SHP77 treated with DMSO at 0.1 percent for 48 hours (cell line): Measurements from ENCODE around the gene SP140L.
"Not testable (repeated sequence)": the region's sequence is repeated elsewhere in the genome, so short reads cannot be mapped to it uniquely, and the experiment has no call there.

ENCODE experiments used
- DNase-seq: peaks from one replicate; lab custom pipeline; 2025; lab: John Stamatoyannopoulos, UW

The SP140L gene

GRCh38 chr2:230326453-230327417 is at the start of gene SP140L:
SP140L (plus strand) TSS chr2:230327193; CDS start chr2:230327270, 77 bp downstream.
- DNase-seq = peak; percentile 55

GRCh38 chr2:230282936-230283335 is 44.1 kb upstream of the SP140L start:
- DNase-seq = no peak

GRCh38 chr2:230286048-230286447 is 40.9 kb upstream of the SP140L start:
- DNase-seq = no peak

- not testable (repeated sequence) for DNase-seq
Observed at GRCh38 chr2:230289311-230289710, 37.7 kb upstream of the SP140L start.

DNA sequence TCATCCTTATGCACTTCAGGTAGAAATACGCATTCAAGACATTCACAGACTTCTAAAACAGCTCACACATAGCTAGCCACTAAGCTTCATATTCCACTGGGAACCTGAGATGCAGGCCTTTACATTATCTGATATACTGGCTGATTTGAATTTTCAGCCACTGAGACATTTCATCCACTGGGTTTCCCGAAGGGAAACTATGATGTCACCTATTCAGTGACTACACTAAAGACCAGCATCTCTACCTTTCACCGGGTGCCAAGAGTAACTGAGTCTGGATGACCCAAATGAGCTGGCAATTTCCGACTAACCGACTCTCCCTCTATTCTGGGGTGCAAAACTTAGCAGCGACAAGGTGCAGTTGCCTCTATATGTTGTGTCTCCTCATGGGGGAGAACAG is 31.8 kb upstream of the SP140L start:
- DNase-seq = no peak

DNA sequence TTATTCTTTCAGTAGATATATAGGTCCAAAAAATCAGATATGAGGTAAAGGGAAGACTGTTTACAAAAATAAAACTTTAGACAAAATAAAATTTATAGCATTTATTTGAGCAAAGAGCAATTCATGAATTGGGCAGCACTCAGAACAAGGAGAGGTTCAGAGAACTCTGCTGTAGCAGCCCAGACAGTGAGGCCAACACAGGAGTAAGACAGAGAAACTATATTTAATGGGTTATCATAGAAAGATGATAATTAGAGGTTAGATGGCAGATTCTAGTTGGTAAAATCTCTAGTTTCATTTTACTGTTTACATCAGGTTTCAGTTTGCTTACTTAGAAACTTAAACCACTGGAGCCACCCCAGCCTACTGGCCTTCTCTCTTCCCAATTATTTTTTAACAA is 30.1 kb upstream of the SP140L start:
- no peak for DNase-seq

GRCh38 chr2:230299618-230300017 is 27.4 kb upstream of the SP140L start:
- DNase-seq = no peak

- DNase-seq = no peak
Observed at GRCh38 chr2:230305416-230306275, 21.3 kb upstream of the SP140L start.

DNA sequence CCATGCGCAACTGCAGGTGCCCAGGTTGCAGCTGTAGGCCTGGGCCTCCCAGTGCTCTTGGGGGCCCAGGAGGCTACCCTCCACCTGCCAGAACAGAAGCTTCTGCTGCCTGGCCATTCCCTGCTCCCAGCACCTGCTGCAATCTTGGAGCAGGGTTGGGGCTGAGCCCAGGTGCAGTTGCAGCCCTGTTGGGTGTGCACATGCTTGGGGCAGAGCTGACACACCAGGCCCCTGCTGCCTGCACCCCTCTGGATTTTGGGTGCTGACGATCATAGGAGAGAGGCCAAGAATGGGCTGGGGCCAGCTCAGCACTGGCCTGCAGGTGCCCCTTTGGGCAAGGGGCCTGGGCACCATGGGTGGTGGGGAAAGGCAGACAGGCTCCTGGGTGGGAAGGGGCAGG is 20.5 kb upstream of the SP140L start:
- DNase-seq = no peak

DNA sequence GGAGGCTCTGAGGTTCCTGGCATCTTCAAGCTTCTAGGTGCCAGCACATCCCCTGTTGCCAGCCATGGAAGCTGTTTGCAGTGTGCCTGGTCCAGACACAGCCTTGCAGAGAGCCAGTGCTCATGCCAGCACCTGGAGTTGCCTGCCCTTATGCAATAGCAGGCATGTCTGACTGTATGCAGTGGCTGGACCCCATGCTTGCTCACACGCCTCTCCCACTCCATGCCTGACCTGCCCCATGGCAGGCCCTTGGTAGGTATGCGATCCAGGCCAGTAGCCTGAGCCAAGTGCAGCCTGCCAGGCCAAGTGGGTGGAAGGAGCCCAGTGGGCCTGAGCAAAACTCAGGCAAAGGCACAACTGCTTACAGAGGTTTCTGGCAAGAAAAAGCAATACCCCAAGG is 19.5 kb upstream of the SP140L start:
- DNase-seq = no peak

GRCh38 chr2:230308402-230309000 is 18.5 kb upstream of the SP140L start:
- no peak for DNase-seq

GRCh38 chr2:230310792-230311191 is 16.2 kb upstream of the SP140L start:
- not testable (repeated sequence) for DNase-seq

- DNase-seq = not testable (repeated sequence)
Observed at GRCh38 chr2:230311634-230312033, 15.4 kb upstream of the SP140L start.

GRCh38 chr2:230312638-230313037 is 14.4 kb upstream of the SP140L start:
- no peak for DNase-seq

- DNase-seq = no peak
Observed at GRCh38 chr2:230317366-230317765, 9.6 kb upstream of the SP140L start.

DNA sequence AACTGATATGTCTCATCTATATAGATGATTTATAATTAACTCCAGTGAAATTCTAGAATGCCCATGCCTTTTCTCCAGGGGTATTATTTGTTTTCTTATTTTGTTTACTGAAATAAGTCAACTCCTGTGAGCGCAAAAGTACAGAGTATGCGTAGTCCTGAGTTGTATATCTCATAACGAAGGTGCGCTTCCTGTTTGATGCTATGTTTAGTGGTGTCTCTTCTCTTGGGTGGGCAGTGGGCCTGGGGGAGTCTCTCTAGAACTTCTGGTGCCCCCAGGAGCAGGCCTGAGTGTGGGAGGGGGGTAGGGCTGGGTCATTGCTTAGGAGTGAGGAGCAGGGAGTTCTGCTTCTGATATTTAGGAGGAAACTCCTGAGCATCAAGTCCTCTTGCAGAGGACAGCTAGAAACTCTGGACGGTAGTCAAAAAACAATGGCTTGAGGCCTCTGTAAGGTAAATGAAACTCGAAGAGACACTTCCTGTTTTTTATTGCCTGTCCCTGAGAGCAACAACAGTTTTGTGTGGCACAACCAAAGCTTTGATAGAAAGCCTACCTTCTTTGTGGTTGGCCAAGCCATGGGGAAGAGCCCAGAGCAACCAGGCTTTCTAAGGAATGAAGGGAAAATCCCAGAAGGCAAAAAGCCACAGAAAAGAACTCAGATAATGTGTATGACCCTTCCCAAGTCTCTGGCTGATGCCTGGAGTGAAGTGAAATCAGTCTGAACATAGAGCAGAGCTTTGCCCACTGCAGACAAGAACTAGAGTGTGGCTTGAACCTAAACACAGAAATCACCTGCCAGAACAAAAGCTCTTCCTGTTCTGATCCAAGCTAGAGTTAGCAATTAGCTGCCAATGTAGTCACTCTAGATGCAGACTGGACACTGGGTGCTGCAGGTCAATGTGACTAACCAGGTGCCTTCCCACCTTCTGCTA is 8.5 kb upstream of the SP140L start:
- DNase-seq = no peak

- DNase-seq = no peak
Observed at GRCh38 chr2:230319211-230319862, 7.7 kb upstream of the SP140L start.

- DNase-seq = no peak
Observed at GRCh38 chr2:230321031-230321430, 6.0 kb upstream of the SP140L start.

- no peak for DNase-seq
Observed at GRCh38 chr2:230322561-230323384, 4.2 kb upstream of the SP140L start.
